ENCODE data around the gene TBC1D22A. TPM values are rescaled to one million over a fixed set of nuclear protein-coding genes. Genes with fewer than 3 reads are reported as not detected.

The TBC1D22A gene
- total and polyA plus RNA-seq, 2 donors (not counting 3 experiments of a cell fraction or from before 2014, with no cell fraction given): 26.1 to 32.4 TPM

GRCh38 chr22:46742576-46743221, 19.8 kb upstream of the TBC1D22A start:
- ChIA-PET POLR2A (interaction anchor here (0.6 to 0.7 kb wide), 3 partner anchors 20 to 118 kb away, joined by 3 read pairs; partner anchors contain the start of gene TBC1D22A), CTCF (interaction anchor here (0.9 to 4.3 kb wide), 4 partner anchors 17 to 60 kb away, joined by 3 to 40 read pairs (median 3); no protein-coding TSS in a partner anchor)
- Histone ChIP-seq H3K9me3 (replicated peaks; ENCODE audit: control insufficient read depth, insufficient read depth, low read length) (no peaks in the 10 kb centered on the region), H3K4me3 (replicated peaks in 1 of 3; ENCODE audit: insufficient read depth in 1 of 3, low read depth in 1 of 3, low read length in 3 of 3) (no peak overlapping the region), H3K79me2 (ENCODE audit: control insufficient read depth, insufficient read depth, low read length) (peaks cover 7% of the 10 kb centered on the region), H3K4me1 (ENCODE audit: control insufficient read depth, extremely low read depth, insufficient read depth, low read length) (peaks cover 8% of the 10 kb centered on the region), H3K27ac (ENCODE audit: insufficient read depth, low read depth, low read length) (no peak overlapping the region), H3K4me2 (ENCODE audit: insufficient read depth, low read length) (no peak overlapping the region), H3K9me1 (replicated peaks; ENCODE audit: control insufficient read depth, extremely low read depth, insufficient read depth, low read length) (no peaks in the 10 kb centered on the region), H3K9ac (replicated peaks; ENCODE audit: extremely low read depth, insufficient read depth, low read length) (no peak overlapping the region), H3K27me3 (ENCODE audit: control insufficient read depth in 2 of 2, insufficient read depth in 2 of 2, low read length in 2 of 2) (no peaks in the 10 kb centered on the region), H4K20me1 (replicated peaks; ENCODE audit: control insufficient read depth, extremely low read depth, insufficient read depth, low read length) (no peaks in the 10 kb centered on the region), H3K36me3 (ENCODE audit: control insufficient read depth in 2 of 2, extremely low read depth in 1 of 2, insufficient read depth in 2 of 2, low read length in 2 of 2) (no peaks in the 10 kb centered on the region), H2AFZ (ENCODE audit: low read depth, low read length) (no peak overlapping the region)
- dilution Hi-C loops (cut with MboI; ENCODE audit: extremely low pct_ligation_motif_present, low sequenced_read_pairs) (no loop called here), intact Hi-C loops (cut with micrococcal nuclease) (no loop called here)
- DNase-seq (ENCODE audit: low read depth, low spot score): no peak
- no peak for TF ChIP-seq GATA2 (IDR thresholded peaks at IDR 0.05; ENCODE audit: insufficient read depth, insufficient read length, low read depth, low read length)
- TF ChIP-seq FOS (IDR thresholded peaks at IDR 0.05; ENCODE audit: borderline replicate concordance, insufficient read depth, low read length): no peak
- no TSS peak for BruUV-seq (replicated peaks)
- FAIRE-seq: no peak

- Histone ChIP-seq H3K9me3 (replicated peaks; ENCODE audit: control insufficient read depth, insufficient read depth, low read length) (no peaks in the 10 kb centered on the region), H3K9me1 (replicated peaks; ENCODE audit: control insufficient read depth, extremely low read depth, insufficient read depth, low read length) (no peaks in the 10 kb centered on the region), H3K79me2 (ENCODE audit: control insufficient read depth, insufficient read depth, low read length) (no peaks in the 10 kb centered on the region), H3K4me1 (ENCODE audit: control insufficient read depth, extremely low read depth, insufficient read depth, low read length) (peaks cover 13% of the 10 kb centered on the region), H2AFZ (ENCODE audit: low read depth, low read length) (no peak overlapping the region), H3K27me3 (ENCODE audit: control insufficient read depth in 2 of 2, insufficient read depth in 2 of 2, low read length in 2 of 2) (no peaks in the 10 kb centered on the region), H3K36me3 (ENCODE audit: control insufficient read depth in 2 of 2, extremely low read depth in 1 of 2, insufficient read depth in 2 of 2, low read length in 2 of 2) (no peaks in the 10 kb centered on the region), H4K20me1 (replicated peaks; ENCODE audit: control insufficient read depth, extremely low read depth, insufficient read depth, low read length) (no peaks in the 10 kb centered on the region), H3K4me3 (replicated peaks in 1 of 3; ENCODE audit: insufficient read depth in 1 of 3, low read depth in 1 of 3, low read length in 3 of 3) (no peak overlapping the region), H3K4me2 (ENCODE audit: insufficient read depth, low read length) (no peak overlapping the region), H3K9ac (replicated peaks; ENCODE audit: extremely low read depth, insufficient read depth, low read length) (no peak overlapping the region), H3K27ac (ENCODE audit: insufficient read depth, low read depth, low read length) (no peak overlapping the region)
- dilution Hi-C loops (cut with MboI; ENCODE audit: extremely low pct_ligation_motif_present, low sequenced_read_pairs) (no loop called here), intact Hi-C loops (cut with micrococcal nuclease) (no loop called here)
- no peak for TF ChIP-seq MYC (IDR thresholded peaks at IDR 0.05; ENCODE audit: low read depth, low read length)
- TF ChIP-seq GATA2 (IDR thresholded peaks at IDR 0.05; ENCODE audit: insufficient read depth, insufficient read length, low read depth, low read length): no peak
- DNase-seq (ENCODE audit: low read depth, low spot score) (no peak), FAIRE-seq (no peak)
- POLR2A ChIA-PET: no interaction called here
- CTCF ChIA-PET: no interaction called here
- BruUV-seq (replicated peaks): no TSS peak
These were observed 17.9 kb upstream of the TBC1D22A start for GRCh38 chr22:46744581-46744980.
